ENCODE measurements around the gene MYMX.
A peak's percentile ranks its signal among the peaks of the same experiment; 100 is the strongest.

- TF ChIP-seq, protein P1, sequence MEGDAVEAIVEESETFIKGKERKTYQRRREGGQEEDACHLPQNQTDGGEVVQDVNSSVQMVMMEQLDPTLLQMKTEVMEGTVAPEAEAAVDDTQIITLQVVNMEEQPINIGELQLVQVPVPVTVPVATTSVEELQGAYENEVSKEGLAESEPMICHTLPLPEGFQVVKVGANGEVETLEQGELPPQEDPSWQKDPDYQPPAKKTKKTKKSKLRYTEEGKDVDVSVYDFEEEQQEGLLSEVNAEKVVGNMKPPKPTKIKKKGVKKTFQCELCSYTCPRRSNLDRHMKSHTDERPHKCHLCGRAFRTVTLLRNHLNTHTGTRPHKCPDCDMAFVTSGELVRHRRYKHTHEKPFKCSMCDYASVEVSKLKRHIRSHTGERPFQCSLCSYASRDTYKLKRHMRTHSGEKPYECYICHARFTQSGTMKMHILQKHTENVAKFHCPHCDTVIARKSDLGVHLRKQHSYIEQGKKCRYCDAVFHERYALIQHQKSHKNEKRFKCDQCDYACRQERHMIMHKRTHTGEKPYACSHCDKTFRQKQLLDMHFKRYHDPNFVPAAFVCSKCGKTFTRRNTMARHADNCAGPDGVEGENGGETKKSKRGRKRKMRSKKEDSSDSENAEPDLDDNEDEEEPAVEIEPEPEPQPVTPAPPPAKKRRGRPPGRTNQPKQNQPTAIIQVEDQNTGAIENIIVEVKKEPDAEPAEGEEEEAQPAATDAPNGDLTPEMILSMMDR (IDR thresholded peaks at IDR 0.05), result no peak
- TF ChIP-seq REST (IDR thresholded peaks at IDR 0.05; ENCODE audit: insufficient read depth in 1 of 2, low read depth in 2 of 2, low read length in 1 of 2) (no peak), SIN3A (IDR thresholded peaks at IDR 0.05; ENCODE audit: borderline replicate concordance, insufficient read depth, low read depth, low read length) (0 out of 2 replicates have a peak, but pooled peaks have one; percentile 25), TCF7L2 (IDR thresholded peaks at IDR 0.05; ENCODE audit: low read depth, low read length) (no peak), POLR2AphosphoS5 (IDR thresholded peaks at IDR 0.05; ENCODE audit: low read depth, low read length) (no peak)
Observed at GRCh38 chr6:44247338-44248302, 30.9 kb downstream of the MYMX start.
